ENCODE measurements around the gene CASZ1. TPM values are rescaled to one million over a fixed set of nuclear protein-coding genes. Genes with fewer than 3 reads are reported as not detected.

CASZ1 gene
- total and polyA plus RNA-seq, 9 donors, result 2.4 to 15.7 (median 4.0) TPM

DNA sequence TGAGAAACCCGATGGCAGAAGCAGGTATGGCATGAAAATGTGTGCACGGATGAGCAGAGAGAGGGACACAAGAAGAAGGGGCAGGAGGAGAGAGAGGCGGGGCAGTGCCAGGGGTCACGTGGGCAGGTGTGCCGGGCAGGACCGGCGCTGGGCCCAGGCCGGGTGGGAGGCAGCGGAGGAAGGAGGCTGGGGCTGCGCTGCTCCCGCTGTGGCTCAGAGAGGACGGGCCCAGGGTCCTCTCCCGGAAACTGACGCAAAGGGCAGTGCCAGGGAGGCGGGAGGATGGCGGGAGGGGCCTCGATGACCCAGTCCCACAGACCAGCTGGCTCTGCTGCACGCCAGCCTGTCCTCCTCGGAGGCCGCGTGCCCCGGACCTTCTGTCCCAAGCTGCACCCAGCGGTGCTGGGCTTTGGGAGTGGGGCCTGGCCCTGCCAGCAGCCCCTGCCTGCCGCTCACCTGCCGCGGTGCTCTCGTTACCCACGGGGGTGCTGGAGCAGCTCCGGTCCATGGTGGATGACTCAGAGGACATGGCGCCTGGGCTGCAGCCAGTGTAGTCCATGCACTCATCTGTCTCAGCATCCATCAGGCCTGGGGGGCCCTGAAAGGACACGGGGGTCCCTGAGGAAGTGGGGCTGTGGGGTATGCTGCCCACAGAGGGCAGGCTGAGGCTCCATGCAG, 153.9 kb downstream of the CASZ1 start:
- no peaks in the 10 kb centered on the region for H3K9me3 ChIP-seq
- no peak overlapping the region for H3K4me3 ChIP-seq
- TF ChIP-seq, protein P1, sequence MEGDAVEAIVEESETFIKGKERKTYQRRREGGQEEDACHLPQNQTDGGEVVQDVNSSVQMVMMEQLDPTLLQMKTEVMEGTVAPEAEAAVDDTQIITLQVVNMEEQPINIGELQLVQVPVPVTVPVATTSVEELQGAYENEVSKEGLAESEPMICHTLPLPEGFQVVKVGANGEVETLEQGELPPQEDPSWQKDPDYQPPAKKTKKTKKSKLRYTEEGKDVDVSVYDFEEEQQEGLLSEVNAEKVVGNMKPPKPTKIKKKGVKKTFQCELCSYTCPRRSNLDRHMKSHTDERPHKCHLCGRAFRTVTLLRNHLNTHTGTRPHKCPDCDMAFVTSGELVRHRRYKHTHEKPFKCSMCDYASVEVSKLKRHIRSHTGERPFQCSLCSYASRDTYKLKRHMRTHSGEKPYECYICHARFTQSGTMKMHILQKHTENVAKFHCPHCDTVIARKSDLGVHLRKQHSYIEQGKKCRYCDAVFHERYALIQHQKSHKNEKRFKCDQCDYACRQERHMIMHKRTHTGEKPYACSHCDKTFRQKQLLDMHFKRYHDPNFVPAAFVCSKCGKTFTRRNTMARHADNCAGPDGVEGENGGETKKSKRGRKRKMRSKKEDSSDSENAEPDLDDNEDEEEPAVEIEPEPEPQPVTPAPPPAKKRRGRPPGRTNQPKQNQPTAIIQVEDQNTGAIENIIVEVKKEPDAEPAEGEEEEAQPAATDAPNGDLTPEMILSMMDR (IDR thresholded peaks at IDR 0.05), result no peak
- no peak for TF ChIP-seq EP300 (IDR thresholded peaks at IDR 0.05)
- TF ChIP-seq POLR2A (IDR thresholded peaks at IDR 0.05), result no peak
- 80 to 84% (median 83%) methylated on average over 23 to 31 of the region's 31 CpGs for WGBS, 3 donors
- no peak overlapping the region for H3K27ac ChIP-seq
- no peaks in the 10 kb centered on the region for H3K36me3 ChIP-seq
- no peak for DNase-seq
- intact Hi-C loops (cut with DNase I), result no loop called here
- peaks cover 11% of the 10 kb centered on the region for H3K4me1 ChIP-seq (ENCODE audit: insufficient read depth)
- no peaks in the 10 kb centered on the region for H3K27me3 ChIP-seq

DNA sequence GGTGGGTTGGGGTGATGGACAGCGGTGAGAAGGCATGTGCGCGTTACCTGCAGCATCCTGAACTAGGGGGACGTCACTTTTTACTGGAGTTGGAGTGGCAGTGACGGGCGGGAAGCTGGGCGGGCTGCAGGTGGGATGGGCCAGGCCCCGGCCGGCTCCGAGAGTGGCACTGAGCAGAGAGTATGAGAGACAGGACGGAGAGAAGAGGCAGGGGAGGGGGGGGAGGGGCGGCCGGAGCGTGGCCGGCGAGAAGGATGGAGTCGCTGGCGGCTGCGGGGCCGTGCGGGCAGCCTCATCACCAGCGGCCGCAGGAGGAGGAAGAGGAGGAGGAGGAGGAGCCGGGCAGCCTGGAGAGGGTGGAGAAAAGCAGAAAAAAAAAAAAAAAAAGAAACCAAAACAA, 154.5 kb downstream of the CASZ1 start:
- Histone ChIP-seq H3K4me3 (no peak overlapping the region), H3K27me3 (no peaks in the 10 kb centered on the region), H3K4me1 (ENCODE audit: insufficient read depth) (peaks cover 11% of the 10 kb centered on the region), H3K27ac (no peak overlapping the region), H3K9me3 (no peaks in the 10 kb centered on the region), H3K36me3 (no peaks in the 10 kb centered on the region)
- no peak for DNase-seq
- TF ChIP-seq, protein P1 (IDR thresholded peaks at IDR 0.05), result no peak
- TF ChIP-seq EP300 (IDR thresholded peaks at IDR 0.05) (no peak), POLR2A (IDR thresholded peaks at IDR 0.05) (no peak)
- intact Hi-C loops (cut with DNase I), result no loop called here
- WGBS, 3 donors, result 65 to 79% (median 76%) methylated on average over 24 of the region's 24 CpGs

DNA sequence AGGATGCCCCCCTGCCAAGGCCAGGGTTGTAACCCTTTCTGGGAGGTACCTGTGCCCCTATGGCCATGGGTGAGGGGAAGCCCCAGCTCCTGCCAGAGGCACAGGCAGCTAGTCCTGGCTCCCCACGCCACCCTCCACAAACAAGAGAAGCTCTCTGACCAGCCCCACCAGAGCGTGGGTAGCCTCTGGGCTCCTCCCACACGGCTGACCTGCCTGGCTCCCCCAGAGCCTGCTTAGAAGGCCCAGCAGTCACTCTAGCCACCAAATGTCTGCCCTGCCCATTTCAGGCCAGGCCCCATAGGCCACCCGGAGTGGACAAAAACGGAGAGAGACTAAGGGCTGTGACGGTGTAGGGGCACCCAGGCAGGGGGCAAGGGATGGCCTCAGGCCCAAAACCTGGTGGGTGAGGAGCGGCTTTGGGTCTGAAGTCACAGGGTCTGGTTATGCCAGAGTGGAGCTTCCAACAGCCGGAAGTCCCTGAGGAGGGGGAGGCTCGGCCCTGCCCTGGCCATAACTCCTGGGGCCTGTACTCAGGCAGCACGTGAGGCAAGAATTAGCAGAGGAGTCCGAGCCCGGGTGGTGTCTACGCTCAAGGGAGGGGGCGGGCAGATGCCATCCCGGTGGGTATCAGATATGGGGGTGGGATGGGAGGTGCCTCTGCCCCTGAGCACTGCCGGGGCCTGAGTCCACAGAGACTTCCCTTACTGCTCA, 155.4 kb downstream of the CASZ1 start:
- TF ChIP-seq EP300 (IDR thresholded peaks at IDR 0.05) (no peak), POLR2A (IDR thresholded peaks at IDR 0.05) (no peak)
- TF ChIP-seq, protein P1 (IDR thresholded peaks at IDR 0.05), result no peak
- WGBS, 3 donors, result 81 to 95% (median 88%) methylated on average over 16 of the region's 16 CpGs
- H3K9me3 ChIP-seq, result no peaks in the 10 kb centered on the region
- no peak overlapping the region for H3K27ac ChIP-seq
- peaks cover 11% of the 10 kb centered on the region for H3K4me1 ChIP-seq (ENCODE audit: insufficient read depth)
- H3K36me3 ChIP-seq, result no peaks in the 10 kb centered on the region
- no peaks in the 10 kb centered on the region for H3K27me3 ChIP-seq
- DNase-seq, result no peak
- H3K4me3 ChIP-seq, result no peak overlapping the region
- intact Hi-C loops (cut with DNase I), result no loop called here

DNA sequence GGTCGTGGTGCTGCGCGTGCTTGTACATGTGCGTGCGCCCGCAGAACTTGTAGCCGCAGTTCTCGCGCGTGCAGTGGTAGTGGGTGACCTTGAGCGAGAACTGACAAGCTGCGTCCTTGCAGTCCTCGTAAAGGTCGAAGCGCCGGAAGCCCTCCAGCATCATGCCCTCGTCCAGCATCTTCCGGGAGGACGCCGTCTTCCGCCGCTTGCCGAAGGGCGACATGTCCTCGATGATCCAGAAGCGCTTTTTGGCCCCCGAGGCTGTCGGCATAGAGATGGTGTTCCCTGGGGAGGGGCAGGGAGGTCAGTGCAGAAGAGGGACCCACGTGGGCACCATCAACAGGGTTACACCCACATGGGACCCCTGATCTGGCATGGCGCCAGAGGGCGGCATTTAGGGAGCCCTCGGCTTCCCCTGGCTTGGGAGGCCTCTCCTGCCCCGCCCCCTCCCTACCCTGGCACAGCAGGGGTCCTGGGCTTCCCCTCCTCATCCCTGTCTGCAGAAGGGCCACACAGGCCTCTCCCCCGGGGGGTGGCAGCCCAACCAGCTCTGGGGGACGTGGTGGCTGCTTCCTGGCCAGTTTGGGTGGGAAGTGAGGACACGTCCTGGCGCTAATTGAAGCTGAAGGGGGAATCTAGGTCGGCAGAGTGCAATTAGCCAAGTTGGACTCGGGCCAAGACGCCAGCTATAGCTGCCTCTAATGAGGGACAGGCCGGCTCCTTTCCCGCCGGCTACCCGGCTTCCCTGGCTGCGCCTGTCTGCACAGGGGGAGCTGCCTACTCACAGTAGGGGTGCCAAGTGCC, 156.5 kb downstream of the CASZ1 start:
- H3K9me3 ChIP-seq, result no peaks in the 10 kb centered on the region
- 60 to 67% (median 61%) methylated on average over 43 to 45 of the region's 45 CpGs for WGBS, 3 donors
- H3K27me3 ChIP-seq, result no peaks in the 10 kb centered on the region
- intact Hi-C loops (cut with DNase I), result loop anchor here in 1 of 4 donors (10.0 kb wide), 1 partner anchor 55 kb away; no protein-coding TSS in a partner anchor
- peaks cover 15% of the 10 kb centered on the region for H3K4me1 ChIP-seq (ENCODE audit: insufficient read depth)
- no peaks in the 10 kb centered on the region for H3K36me3 ChIP-seq
- H3K27ac ChIP-seq, result no peak overlapping the region
- TF ChIP-seq, protein P1 (IDR thresholded peaks at IDR 0.05), result no peak
- TF ChIP-seq EP300 (IDR thresholded peaks at IDR 0.05) (no peak), POLR2A (IDR thresholded peaks at IDR 0.05) (no peak)
- DNase-seq, result peak in 2 of 5 donors; percentile 32 to 53
- H3K4me3 ChIP-seq, result no peak overlapping the region
